Fibroblast of skin of right quadriceps (primary cell): ENCODE results near the gene CHMP1A.

Experiments
- DNase-seq: peaks from one replicate; pipeline ENCODE4 v3.0.0-alpha.2; 2013

The CHMP1A gene

DNA sequence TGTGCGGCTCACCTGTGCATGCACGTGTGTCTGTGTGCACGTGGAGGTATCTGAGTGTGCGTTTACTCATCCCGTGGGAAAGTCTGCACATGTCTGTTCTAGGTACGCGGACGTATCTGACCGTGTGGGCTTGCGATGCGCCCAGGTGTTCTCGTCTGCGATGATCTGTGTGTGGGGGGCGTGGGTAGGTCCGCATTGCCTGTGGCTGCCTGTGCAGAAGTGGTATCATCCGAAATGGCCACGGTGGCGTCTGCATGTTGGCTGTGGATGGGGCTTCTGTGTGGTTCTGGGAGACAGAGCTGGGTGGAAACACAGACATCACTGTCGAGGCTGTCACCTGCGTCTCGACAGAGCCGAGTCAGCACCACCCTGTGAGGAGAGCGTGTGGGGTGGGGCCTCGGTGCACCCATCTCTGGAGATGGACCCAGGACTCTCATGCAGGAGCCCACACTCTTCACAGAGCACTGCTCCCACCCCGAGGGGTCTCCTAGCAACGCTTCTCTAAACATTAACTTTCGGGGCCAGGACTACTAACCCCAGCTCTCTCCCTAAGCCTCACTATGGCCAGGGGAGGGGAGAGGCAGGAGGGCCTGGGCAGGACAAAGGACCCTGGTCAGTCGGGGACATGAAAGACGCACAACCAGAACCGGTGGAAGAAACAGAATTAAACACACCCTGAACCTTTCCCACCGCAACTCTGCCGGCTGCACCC lies 35.7 kb downstream of the CHMP1A start:
- DNase-seq, result no peak

DNA sequence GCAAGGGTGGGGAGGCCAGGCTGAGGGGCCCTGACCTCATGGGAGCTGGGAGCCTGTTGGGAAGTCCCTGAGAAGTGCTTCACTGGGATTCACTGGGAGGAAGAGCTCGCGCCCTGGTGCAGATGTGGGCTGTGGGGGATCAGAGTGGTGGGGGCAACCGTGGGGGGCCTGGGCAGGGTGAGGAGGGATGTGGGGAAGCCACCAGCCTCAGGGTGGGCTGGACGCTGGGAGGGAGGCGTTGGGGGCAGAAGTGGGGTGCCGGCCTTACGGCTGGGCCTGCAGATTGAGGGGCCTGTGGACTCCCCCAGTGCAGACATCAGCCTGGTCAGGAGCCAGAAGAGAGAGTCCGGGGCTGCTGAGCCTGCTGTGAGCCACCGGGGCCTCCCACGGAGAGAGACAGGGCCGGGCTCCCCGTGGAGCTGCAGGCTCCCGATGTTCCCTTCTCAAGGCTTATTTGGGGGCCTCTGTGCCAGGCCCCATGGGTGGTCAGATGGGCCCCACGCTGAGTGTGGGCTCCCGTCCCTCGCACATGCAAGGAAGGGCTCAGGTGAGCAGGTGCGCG lies 36.3 kb downstream of the CHMP1A start:
- no peak for DNase-seq

DNA sequence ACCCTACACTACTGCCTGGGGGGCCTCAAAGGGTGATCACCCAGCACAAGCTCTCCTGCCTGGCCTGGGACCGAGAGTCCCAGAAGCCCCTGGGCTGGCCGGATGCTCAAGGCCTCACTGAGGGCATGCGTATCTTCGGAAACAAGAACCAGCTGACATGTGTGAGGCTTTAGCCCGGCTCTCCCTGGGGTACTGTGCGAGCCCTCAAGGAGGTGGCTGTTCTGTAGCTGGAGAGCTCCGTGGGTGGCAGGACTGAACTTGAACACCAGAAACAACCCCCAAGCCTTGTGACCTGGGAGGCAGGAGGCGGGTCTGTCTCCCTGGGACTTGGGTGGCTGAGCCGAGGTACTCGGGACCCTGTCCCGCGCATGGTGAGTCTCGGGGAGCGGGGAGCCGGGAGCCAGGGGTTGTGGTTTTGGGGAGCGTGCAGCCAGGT lies 37.1 kb downstream of the CHMP1A start:
- no peak for DNase-seq

- DNase-seq, result peak; percentile 35
Measured at GRCh38 chr16:89619840-89620239, 37.7 kb downstream of the CHMP1A start.

DNA sequence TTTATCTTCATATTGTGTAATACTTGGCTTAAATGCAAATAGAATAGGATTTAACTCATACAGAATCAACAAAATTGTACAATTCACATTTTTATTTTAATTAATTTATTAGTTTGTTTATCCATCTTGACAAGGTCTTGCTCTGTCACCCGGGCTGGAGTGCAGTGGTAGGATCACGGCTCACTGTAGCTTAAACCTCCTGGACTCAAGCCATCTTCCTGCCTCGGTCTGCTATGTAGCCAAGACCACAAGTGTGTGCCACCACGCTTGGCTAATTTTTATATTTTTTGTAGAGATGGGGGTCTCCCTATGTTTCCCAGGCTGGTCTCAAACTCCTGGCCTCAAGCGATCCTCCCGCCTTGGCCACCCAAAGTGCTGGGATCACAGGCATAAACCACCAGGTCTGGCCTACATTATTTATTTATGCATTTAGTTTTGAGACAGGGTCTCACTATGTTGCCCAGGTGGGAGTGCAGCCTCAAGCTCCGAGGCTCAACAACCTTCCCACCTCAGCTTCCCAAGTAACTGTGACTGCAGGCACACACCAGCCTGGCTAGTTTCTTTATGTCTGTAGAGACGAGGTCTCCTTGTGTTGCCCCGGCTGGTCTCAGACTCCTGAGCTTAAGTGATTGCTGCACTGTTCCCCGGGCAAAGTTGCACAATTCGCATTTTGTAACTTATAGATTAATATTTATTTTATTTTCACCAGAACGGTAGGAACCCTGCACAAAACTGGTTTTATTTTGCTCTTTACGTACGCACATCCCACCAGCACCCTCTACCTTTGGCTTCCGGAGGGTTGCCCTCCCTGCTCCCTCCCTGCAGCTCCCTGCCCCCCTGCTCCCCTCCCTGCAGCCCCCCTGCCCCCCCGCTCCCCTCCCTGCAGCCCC lies 39.2 kb downstream of the CHMP1A start:
- DNase-seq, result no peak

GRCh38 chr16:89617036-89617435 lies 40.5 kb downstream of the CHMP1A start:
- no peak for DNase-seq

- no peak for DNase-seq
Measured at GRCh38 chr16:89616623-89617022, 40.9 kb downstream of the CHMP1A start.

DNA sequence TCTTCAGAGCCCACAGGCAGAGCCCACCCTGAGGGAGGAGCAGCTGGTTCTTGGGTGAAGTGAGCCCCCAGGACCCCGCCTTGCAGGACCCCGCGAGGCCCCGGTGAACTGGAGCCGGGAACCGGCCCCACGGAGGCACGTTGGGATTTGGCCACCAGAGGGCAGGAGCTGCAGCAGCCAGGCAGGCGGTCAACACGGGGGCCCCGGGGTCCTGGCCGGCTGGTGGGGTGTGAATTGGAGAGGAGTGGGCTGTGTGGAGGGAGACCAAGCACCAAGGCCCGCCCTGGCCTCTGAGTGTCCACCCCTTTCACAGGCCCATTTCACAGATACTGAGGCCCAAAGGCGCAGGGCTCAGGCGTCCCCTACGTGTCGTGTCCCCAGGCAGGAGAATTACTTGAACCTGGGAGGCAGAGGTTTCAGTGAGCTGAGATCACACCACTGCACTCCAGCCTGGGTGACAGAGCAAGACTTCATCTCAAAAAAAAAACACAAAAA lies 41.9 kb downstream of the CHMP1A start:
- no peak for DNase-seq

- no peak for DNase-seq
Measured at GRCh38 chr16:89615176-89615575, 42.3 kb downstream of the CHMP1A start.

- DNase-seq, result no peak
Measured at GRCh38 chr16:89613954-89614459, 43.5 kb downstream of the CHMP1A start.

GRCh38 chr16:89613231-89613953 lies 44.1 kb downstream of the CHMP1A start, which contains the start of gene DPEP1:
Gene DPEP1, plus strand, starts transcription at chr16:89613642. Its CDS starts 16,769 bp downstream, at chr16:89630411.
- no peak for DNase-seq

DNA sequence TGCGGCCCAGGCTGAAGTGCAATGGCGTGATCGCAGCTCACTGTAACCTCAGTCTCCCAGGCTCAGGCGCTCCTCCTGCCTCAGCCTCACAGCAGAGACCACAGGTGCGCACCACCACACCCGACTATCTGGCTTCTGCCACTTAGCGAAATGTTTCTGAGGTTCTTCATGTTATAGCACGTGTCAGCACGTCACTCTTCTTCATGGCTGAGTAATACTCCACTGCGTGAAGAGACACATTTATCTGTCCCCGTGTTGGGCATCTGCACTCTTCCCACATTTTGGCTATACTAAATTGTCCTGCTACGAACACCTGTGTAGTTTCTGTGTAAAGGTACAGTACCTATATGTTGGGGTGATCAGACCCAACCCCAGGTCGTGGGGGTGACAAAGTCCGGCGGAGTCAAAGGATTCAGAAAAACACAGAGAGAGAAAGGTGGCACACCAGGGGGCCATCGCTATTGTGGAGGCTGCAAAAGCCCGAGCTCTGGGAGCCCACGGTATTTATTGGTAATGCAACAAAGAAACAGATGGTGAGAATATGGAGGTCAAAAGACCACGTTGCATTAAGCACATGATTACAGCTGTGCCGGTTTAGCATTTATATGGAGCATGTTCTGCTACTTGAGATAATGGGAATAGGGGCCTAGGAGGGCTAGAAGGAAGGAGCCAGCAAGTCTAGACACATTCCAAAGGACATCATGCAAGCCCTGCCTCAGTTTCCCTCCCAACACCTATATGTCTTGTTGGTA lies 44.9 kb downstream of the CHMP1A start:
- DNase-seq, result no peak

GRCh38 chr16:89610108-89610453 lies 47.4 kb downstream of the CHMP1A start:
- DNase-seq, result no peak

DNA sequence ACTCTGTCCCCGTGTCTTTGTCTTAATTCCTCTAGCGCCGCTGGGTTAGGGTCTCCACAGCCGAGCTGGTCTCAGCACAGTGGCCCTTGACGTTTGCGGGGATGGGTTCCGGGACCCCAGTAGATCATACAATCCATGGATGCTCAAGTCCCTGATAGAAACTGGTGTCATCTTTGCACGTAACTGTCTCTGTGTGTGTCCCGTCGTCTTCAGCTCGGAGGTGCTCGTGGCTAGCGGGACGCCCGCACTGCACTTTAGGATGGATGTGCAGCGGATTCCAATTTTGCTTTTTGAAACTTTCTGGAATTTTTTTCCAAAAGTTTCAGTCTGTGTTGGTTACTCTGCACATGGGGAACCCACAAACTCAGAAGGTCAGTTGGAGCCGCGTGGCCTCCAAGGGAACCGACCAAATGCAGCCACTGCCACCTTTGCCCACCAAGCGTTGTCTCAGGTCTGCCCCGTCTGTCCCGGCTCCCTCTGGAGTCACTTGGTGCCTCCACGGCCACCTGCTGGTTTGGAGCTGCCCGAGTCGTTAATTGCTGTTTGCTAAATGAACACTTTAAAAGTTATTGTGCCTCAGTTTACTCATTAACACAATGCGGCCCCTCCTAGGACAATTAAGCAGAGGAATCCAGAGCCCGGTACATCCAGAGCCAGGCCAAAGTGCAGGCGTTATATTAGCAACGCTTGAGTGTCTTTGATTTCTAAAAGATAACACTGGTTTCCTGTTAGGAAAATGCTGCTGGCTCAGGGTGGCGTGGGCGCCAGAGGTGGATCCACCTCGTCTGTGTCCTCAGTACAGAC lies 49.4 kb downstream of the CHMP1A start:
- DNase-seq, result no peak

- no peak for DNase-seq
Measured at GRCh38 chr16:89607453-89607852, 50.1 kb downstream of the CHMP1A start.

- DNase-seq, result no peak
Measured at GRCh38 chr16:89606006-89606405, 51.5 kb downstream of the CHMP1A start.

DNA sequence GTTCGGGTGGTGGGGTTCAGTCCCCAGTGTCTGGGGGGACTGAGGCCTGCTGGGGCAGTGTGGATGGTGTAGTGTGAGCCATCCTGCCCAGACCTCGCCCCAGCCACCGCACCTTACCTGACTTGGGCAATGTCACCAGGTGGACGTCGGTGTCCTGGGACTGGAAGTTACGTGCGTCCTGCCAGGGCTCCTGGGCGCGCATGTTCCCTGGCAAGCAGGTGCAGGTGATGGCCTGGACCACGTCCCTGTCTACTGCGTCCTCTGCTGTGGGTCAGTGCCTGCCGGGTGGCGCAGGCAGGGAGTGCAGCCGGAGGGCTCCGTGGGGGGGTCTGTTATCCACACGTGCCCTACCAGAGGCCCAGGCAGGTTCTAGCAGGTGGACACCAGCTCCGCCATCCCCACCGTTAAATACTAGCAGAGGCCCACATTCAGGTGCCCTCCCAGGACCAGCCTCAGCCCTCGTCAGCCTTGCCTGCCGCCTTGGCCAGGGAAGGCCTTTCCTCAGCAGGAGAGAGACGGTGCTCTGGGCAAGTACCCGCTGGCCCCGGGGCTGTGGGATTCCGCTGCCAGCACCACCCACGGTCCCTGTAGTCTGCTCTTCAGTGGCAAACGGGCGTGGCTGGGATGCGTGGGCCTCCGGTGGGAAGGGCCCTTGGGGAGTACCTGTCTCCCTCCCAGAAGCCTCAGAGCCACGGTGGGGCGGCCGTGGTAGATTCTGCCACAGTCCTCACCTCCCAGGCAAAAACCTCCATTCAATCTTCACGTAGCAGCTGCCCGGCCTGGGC lies 52.1 kb downstream of the CHMP1A start:
- no peak for DNase-seq

- no peak for DNase-seq
Measured at GRCh38 chr16:89604764-89605163, 52.7 kb downstream of the CHMP1A start.

DNA sequence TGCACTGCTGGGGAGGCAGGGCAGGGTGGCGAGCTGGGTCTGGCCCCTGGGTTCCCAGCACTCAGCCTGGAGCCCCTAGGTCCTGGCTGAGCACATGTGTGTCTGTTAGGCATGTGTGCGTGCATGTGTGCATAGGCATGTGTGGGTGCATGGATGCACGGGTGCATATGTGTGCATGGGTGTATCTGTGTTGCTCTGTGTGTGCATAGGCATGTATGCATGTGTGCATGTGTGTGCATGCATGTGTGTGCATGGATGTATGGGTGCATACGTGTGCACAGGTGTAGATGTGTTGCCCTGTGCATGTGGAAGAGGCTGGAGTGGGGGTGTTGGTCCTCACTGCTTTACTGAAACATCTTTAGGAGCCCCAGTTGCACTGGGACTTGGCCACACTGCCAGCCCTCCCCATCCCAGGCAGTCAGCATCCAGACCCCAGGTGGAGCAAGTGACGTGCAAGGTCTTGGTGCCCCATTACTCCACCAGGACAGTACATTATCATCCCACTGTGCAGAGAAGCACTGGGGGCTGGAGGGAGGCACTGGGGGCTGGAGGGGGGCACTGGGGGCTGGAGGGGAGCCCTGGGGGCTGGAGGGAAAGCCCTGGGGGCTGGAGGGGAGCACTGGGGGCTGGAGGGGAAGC lies 54.4 kb downstream of the CHMP1A start:
- DNase-seq, result no peak
